Lower leg skin (tissue), 3 donors: ENCODE data around the gene LRWD1.

ENCODE experiments used
- CTCF ChIP-seq, 3 donors: fragments of 450-650 bp; IDR thresholded peaks; one replicate each; pipeline ENCODE4 v1.5.1; 2016; ENCODE audit warnings: antibody characterized with exemption in 3 of 3, mild to moderate bottlenecking in 3 of 3, moderate library complexity in 2 of 3
- POLR2A ChIP-seq, 2 donors: fragments of 450-650 bp; IDR thresholded peaks; one replicate each; pipeline ENCODE4 v1.6.1; 2016 to 2017; ENCODE audit warnings: antibody characterized with exemption in 2 of 2, mild to moderate bottlenecking in 1 of 2, moderate library complexity in 1 of 2

GRCh38 chr7:102445674-102446071 is 19.1 kb upstream of the LRWD1 start:
- TF ChIP-seq CTCF (IDR thresholded peaks at IDR 0.05), result no peak
- no peak for TF ChIP-seq POLR2A (IDR thresholded peaks at IDR 0.05)
